BE2C (cell line): ENCODE results near the gene KRT1.

Source experiments
- DNase-seq: peaks from one replicate; pipeline ENCODE4 v3.0.0-alpha.2; 2020
- H3K27me3 ChIP-seq: fragments of 250-450 bp; sonication (Bioruptor Pico); 2 replicates; pipeline ENCODE4 v1.5.1; 2020; ENCODE audit warnings: mild to moderate bottlenecking
- H3K36me3 ChIP-seq: fragments of 250-450 bp; sonication (Bioruptor Pico); 2 replicates; pipeline ENCODE4 v1.5.1; 2020; ENCODE audit warnings: mild to moderate bottlenecking
- H3K4me1 ChIP-seq: fragments of 250-450 bp; sonication (Bioruptor Pico); 2 replicates; pipeline ENCODE4 v1.5.1; 2020
- H3K4me3 ChIP-seq: 2 replicates; pipeline ENCODE4 v1.5.1; 2011; ENCODE audit warnings: low read depth, low read length
- H3K9me3 ChIP-seq: fragments of 250-450 bp; sonication (Bioruptor Pico); 2 replicates; pipeline ENCODE4 v1.5.1; 2020
- CTCF ChIP-seq: IDR thresholded peaks from 2 replicates; pipeline ENCODE4 v1.5.1; 2012; ENCODE audit warnings: mild to moderate bottlenecking, low read depth, low read length

KRT1 gene

DNA sequence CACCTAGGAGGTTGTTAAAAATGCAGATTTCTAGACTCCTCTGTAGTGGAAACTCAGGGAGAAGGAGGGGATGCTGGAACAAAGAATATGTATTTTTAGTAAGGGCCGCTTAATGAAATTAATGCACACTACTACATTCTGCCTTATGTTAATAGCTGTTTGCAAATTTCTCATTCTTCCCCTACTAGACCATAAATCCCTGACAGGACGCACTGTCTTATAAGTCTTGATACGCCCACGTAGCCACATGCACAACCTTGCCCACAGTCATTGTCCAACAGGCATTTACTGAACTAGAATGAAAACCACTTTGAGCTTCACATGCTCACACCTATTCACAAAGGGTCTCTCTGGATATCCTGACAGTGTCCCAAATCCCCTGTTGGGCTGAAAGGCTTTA, 38.7 kb downstream of the KRT1 start:
- no peak for DNase-seq
- no peaks in the 10 kb centered on the region for H3K4me1 ChIP-seq
- TF ChIP-seq CTCF = no peak
- peaks cover 30% of the 10 kb centered on the region for H3K27me3 ChIP-seq
- H3K36me3 ChIP-seq = no peaks in the 10 kb centered on the region
- no peaks in the 10 kb centered on the region for H3K9me3 ChIP-seq
- H3K4me3 ChIP-seq = no peak overlapping the region

DNA sequence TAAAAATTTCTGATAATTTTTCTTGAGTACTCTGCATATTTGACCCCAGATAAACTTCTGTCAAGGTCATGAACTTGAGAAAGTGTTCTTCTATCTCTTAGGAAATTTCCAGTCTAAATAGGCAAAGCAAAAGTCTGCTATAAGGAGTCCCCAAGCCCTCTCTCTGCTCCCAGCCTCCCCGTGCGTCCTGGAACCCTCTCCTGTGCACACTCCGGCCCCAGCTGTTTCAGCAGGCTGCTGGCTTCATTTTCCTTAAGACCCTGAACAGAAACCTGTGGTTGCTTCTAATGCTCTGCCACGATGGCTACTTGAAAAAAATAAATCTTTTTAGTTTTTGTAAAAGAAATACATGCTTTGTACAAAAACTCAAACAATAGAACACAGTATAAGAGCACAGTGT, 42.9 kb downstream of the KRT1 start:
- no peaks in the 10 kb centered on the region for H3K36me3 ChIP-seq
- no peaks in the 10 kb centered on the region for H3K4me1 ChIP-seq
- TF ChIP-seq CTCF = no peak
- H3K4me3 ChIP-seq = no peak overlapping the region
- peaks cover 18% of the 10 kb centered on the region for H3K27me3 ChIP-seq
- DNase-seq = no peak
- H3K9me3 ChIP-seq = no peaks in the 10 kb centered on the region

DNA sequence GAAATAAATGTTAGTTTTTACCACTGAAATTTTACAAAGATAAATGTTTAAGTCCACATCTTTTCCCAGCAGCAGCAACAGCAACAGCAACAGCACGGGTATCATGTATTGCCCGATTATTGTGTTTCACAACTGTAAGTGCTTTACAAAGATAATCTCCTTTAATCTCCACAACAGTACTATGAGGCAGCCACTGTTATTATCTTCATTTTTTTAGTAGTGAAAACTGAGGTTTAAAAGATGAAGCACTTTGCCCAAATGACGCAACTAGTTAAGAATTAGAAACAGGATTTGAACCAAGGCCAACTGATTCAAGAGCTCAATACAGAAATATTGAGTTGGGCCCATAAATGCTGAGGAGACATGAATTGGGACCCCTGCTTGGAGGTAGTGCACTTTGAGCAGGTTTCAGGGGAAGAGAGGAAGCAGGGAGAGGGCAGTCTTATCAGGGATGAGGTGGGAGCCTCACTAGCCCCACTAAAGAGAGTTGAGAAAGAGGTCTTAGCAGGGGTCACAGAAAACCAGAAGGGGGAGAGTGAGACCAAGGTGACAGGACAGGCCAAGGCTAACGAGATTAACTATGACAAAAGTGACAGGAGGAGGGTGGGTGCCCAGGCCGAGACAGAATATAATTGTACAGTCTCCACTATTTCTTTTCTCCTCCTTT, 43.5 kb downstream of the KRT1 start:
- Histone ChIP-seq H3K27me3 (peaks cover 15% of the 10 kb centered on the region), H3K4me1 (no peaks in the 10 kb centered on the region), H3K9me3 (no peaks in the 10 kb centered on the region), H3K36me3 (no peaks in the 10 kb centered on the region), H3K4me3 (no peak overlapping the region)
- no peak for TF ChIP-seq CTCF
- no peak for DNase-seq

DNA sequence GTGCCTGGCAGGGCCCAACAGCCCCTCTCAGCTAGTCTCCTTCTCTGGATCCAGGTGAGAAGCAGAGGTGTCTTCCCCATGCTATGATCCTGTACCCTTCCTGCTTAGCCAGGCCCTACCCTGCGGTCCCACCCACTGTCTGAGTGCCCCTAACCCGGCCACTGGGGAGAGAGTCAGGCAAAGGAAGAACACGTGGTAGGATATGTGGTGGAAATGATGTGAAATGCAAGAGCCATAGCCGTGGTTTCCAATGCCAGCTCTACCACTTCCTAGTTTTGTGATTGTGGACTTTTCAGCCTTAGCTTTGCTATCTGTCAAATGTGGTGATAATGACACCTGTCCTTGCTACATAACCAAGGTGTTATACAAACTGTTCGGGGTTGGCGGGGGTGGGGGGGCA, 44.0 kb downstream of the KRT1 start:
- TF ChIP-seq CTCF = no peak
- no peak for DNase-seq
- H3K9me3 ChIP-seq = no peaks in the 10 kb centered on the region

GRCh38 chr12:52634266-52635056, 45.7 kb downstream of the KRT1 start:
- DNase-seq = no peak
- Histone ChIP-seq H3K36me3 (no peaks in the 10 kb centered on the region), H3K27me3 (peaks cover 19% of the 10 kb centered on the region), H3K4me1 (no peaks in the 10 kb centered on the region), H3K9me3 (no peaks in the 10 kb centered on the region), H3K4me3 (no peak overlapping the region)
- TF ChIP-seq CTCF = no peak

More for the DNA sequence above, 44.0 kb downstream of the KRT1 start:
- no peaks in the 10 kb centered on the region for H3K4me1 ChIP-seq
- no peaks in the 10 kb centered on the region for H3K36me3 ChIP-seq
- H3K27me3 ChIP-seq = peaks cover 16% of the 10 kb centered on the region
- no peak overlapping the region for H3K4me3 ChIP-seq

DNA sequence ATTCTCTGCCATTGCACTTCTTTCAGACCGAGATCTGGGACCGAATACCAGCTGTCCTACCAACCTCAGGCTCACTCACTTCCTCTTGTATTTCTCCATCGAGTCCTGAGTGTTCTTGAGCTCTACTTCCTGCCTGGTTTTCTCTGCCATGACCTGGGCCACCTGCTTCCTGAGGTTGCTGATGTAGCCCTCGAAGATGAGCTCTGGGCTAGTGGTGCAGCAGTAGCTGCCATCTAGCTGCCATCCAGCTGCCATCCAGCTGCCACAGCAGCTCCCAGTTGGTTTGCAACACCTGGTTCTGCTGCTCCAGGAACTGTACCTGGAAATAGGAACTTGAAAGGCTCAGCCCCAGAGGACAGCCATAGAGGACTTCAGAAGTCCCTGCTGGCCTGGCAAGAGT, 46.8 kb downstream of the KRT1 start:
- no peaks in the 10 kb centered on the region for H3K4me1 ChIP-seq
- TF ChIP-seq CTCF = no peak
- peaks cover 19% of the 10 kb centered on the region for H3K27me3 ChIP-seq
- H3K36me3 ChIP-seq = no peaks in the 10 kb centered on the region
- H3K9me3 ChIP-seq = no peaks in the 10 kb centered on the region
- no peak for DNase-seq
- H3K4me3 ChIP-seq = no peak overlapping the region
